Mucosa of descending colon (tissue), 3 donors: ENCODE measurements around the gene FSIP2. TPM values are rescaled to one million over a fixed set of nuclear protein-coding genes. Genes with fewer than 3 reads are reported as not detected.

Experiments used
- ATAC-seq: fragments of 200-7000 bp; cut with Tn5 transposase; one replicate; pipeline ENCODE4 v1.9.1; 2020; ENCODE audit warnings: mild to moderate bottlenecking, moderate library complexity
- DNase-seq, 3 donors: peaks; one replicate each; pipeline ENCODE4 v3.0.0-alpha.2; 2020
- H3K36me3 ChIP-seq: fragments of 200-600 bp; one replicate; pipeline ENCODE4 v1.8.0; 2021; ENCODE audit warnings: low read depth, mild to moderate bottlenecking
- H3K4me1 ChIP-seq: fragments of 200-600 bp; one replicate; pipeline ENCODE4 v1.8.0; 2021; ENCODE audit warnings: low read depth, mild to moderate bottlenecking
- H3K4me3 ChIP-seq: fragments of 200-600 bp; one replicate; pipeline ENCODE4 v1.8.0; 2021; ENCODE audit warnings: mild to moderate bottlenecking
- H3K9me3 ChIP-seq: fragments of 200-600 bp; one replicate; pipeline ENCODE4 v1.8.0; 2021; ENCODE audit warnings: mild to moderate bottlenecking
- intact Hi-C, 2 donors: fragments of 100-400 bp; cut with DNase I in 1 of 2; cut with micrococcal nuclease in 1 of 2; formaldehyde crosslinking; loops; one replicate each; pipeline versions ENCODE4 v1.11.0 to v1.11.1; 2022; cut with DNase I, micrococcal nuclease
- total RNA-seq, 3 donors: library from RNA; stranded (reverse); fragmentation: NEBNext Ultra II Directional in 2 of 3; extraction: Animal tissue kit (Norgen Biotek cat#: 25700) in 2 of 3; gene quantifications; one replicate each; pipeline versions ENCODE4 v1.2.1 to v1.2.4, GENCODE V29; 2021 to 2023
- TF ChIP-seq, protein P1 (sequence below): fragments of 200-600 bp; IDR thresholded peaks from one replicate; pipeline ENCODE4 v1.8.0; 2022; ENCODE audit warnings: antibody characterized with exemption, mild to moderate bottlenecking
- donor health status: DM: no; HTN: no; CAD: no; lungs with moderate emphysema.
- donor health status: DM: no; HTN: no; CAD: no.
- donor health status: DM: no; HTN: yes; CAD: no.

Gene FSIP2
- total RNA-seq, 3 donors from 2014 or later: 6.7 to 22.1 (median 8.3) TPM

- no peaks in the 10 kb centered on the region for H3K36me3 ChIP-seq
- H3K9me3 ChIP-seq: no peaks in the 10 kb centered on the region
- no peak for DNase-seq
- no peak overlapping the region for H3K4me3 ChIP-seq
- intact Hi-C loops: no loop called here
- TF ChIP-seq, protein P1, sequence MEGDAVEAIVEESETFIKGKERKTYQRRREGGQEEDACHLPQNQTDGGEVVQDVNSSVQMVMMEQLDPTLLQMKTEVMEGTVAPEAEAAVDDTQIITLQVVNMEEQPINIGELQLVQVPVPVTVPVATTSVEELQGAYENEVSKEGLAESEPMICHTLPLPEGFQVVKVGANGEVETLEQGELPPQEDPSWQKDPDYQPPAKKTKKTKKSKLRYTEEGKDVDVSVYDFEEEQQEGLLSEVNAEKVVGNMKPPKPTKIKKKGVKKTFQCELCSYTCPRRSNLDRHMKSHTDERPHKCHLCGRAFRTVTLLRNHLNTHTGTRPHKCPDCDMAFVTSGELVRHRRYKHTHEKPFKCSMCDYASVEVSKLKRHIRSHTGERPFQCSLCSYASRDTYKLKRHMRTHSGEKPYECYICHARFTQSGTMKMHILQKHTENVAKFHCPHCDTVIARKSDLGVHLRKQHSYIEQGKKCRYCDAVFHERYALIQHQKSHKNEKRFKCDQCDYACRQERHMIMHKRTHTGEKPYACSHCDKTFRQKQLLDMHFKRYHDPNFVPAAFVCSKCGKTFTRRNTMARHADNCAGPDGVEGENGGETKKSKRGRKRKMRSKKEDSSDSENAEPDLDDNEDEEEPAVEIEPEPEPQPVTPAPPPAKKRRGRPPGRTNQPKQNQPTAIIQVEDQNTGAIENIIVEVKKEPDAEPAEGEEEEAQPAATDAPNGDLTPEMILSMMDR: no peak
- H3K4me1 ChIP-seq: no peaks in the 10 kb centered on the region
- ATAC-seq: no peak
These were observed 89.7 kb downstream of the FSIP2 start for GRCh38 chr2:185828326-185828725.

GRCh38 chr2:185833864-185834263, 95.3 kb downstream of the FSIP2 start:
- H3K9me3 ChIP-seq: peaks cover 8% of the 10 kb centered on the region
- intact Hi-C loops: no loop called here
- TF ChIP-seq, protein P1: no peak
- H3K4me1 ChIP-seq: no peaks in the 10 kb centered on the region
- no peak overlapping the region for H3K4me3 ChIP-seq
- no peaks in the 10 kb centered on the region for H3K36me3 ChIP-seq
- ATAC-seq (no peak), DNase-seq (no peak)

- DNase-seq: no peak
- intact Hi-C loops: no loop called here
- no peak overlapping the region for H3K4me3 ChIP-seq
- peaks cover 10% of the 10 kb centered on the region for H3K9me3 ChIP-seq
- TF ChIP-seq, protein P1: no peak
- no peak for ATAC-seq
- H3K4me1 ChIP-seq: no peaks in the 10 kb centered on the region
- no peaks in the 10 kb centered on the region for H3K36me3 ChIP-seq
These were observed 97.4 kb downstream of the FSIP2 start for GRCh38 chr2:185835974-185836373.

GRCh38 chr2:185854885-185855284, 116.3 kb downstream of the FSIP2 start:
- DNase-seq (no peak), ATAC-seq (no peak)
- Histone ChIP-seq H3K36me3 (no peaks in the 10 kb centered on the region), H3K4me3 (no peak overlapping the region), H3K9me3 (no peaks in the 10 kb centered on the region), H3K4me1 (no peaks in the 10 kb centered on the region)
- TF ChIP-seq, protein P1: no peak
- intact Hi-C loops: no loop called here

DNA sequence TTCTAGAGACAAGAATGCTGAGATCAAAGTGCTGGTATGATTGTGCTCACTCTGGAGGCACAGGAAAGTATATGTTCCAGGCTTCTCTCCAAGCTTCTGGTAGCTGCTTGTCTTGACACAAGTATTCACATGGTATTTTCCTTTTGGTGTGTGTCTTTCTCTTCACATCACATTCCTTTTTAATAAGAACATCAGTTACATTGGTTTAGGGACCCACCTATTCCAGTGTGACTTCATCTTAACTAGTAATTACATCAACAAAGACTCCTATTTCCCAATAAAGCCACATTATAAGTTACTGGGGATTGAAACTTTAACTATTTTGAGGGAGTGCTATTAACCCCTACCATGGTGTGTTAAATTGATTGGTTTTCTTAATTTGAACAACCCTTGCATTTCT, 119.1 kb downstream of the FSIP2 start:
- no peak for ATAC-seq
- TF ChIP-seq, protein P1: no peak
- Histone ChIP-seq H3K4me1 (no peaks in the 10 kb centered on the region), H3K9me3 (no peaks in the 10 kb centered on the region), H3K36me3 (no peaks in the 10 kb centered on the region), H3K4me3 (no peak overlapping the region)
- intact Hi-C loops: no loop called here
- DNase-seq: no peak

- ATAC-seq (no peak), DNase-seq (no peak)
- H3K36me3 ChIP-seq: no peaks in the 10 kb centered on the region
- TF ChIP-seq, protein P1: no peak
- H3K4me1 ChIP-seq: no peaks in the 10 kb centered on the region
- H3K9me3 ChIP-seq: no peaks in the 10 kb centered on the region
- intact Hi-C loops: no loop called here
- no peak overlapping the region for H3K4me3 ChIP-seq
These were observed 120.9 kb downstream of the FSIP2 start for GRCh38 chr2:185859506-185859905.
